Measurements from ENCODE around the gene IGF2BP3.
A peak's percentile ranks its signal among the peaks of the same experiment; 100 is the strongest.
"Not testable (repeated sequence)": the region's sequence is repeated elsewhere in the genome, so short reads cannot be mapped to it uniquely, and the experiment has no call there.

IGF2BP3 gene

DNA sequence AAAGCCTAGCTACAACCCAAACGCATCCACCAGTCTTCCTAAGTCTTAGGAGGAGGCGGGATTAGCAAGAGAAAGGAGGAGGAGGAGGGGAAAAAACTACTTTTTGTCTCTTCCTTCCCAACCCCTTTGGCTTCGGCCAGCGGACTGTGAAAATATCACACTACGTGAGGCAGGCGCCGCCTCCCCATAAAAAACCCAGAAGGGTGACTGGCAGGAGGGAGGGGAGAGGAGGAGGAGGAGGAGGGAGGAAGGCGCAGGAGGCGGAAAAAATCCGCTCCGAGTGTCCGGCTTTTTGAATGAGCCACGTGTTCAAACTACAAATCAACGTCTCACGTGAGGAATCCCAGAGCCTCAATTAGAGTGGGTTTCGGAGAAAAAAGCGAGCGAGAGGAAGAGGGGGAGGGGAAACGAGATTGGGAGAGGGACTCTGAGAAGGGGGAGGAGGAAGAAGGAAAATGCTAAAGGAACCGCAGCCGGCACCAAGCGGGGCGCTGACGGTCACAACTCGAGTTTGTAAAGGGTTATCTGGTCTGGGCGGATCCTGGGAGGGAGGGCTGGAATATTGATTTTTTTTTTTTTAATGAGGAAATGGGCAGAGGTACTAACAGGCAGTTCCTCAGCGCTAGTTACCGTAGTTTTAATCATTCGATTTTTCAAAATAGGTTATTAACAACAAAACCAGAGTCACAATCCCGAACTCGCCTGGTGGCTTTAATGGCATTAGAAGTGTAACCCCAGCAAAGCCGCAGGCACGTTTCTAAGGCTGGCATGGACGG, at the start of gene IGF2BP3:
Gene IGF2BP3, minus strand, starts transcription at position 162 of the 776 bp plus-strand sequence. CDS start 381 bp downstream, outside the sequence.
- ChIA-PET POLR2A (no interaction called here), CTCF (interaction anchor here (1.0 to 1.3 kb wide), 3 partner anchors 12 to 40 kb away, joined by 3 read pairs; no protein-coding TSS in a partner anchor)
- DNase-seq (ENCODE audit: extremely low spot score) = peak; percentile 71
- TF ChIP-seq, protein P1, sequence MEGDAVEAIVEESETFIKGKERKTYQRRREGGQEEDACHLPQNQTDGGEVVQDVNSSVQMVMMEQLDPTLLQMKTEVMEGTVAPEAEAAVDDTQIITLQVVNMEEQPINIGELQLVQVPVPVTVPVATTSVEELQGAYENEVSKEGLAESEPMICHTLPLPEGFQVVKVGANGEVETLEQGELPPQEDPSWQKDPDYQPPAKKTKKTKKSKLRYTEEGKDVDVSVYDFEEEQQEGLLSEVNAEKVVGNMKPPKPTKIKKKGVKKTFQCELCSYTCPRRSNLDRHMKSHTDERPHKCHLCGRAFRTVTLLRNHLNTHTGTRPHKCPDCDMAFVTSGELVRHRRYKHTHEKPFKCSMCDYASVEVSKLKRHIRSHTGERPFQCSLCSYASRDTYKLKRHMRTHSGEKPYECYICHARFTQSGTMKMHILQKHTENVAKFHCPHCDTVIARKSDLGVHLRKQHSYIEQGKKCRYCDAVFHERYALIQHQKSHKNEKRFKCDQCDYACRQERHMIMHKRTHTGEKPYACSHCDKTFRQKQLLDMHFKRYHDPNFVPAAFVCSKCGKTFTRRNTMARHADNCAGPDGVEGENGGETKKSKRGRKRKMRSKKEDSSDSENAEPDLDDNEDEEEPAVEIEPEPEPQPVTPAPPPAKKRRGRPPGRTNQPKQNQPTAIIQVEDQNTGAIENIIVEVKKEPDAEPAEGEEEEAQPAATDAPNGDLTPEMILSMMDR (IDR thresholded peaks at IDR 0.05; ENCODE audit: control extremely low read depth, extremely low read depth, low read depth, missing control alignments) = no peak

DNA sequence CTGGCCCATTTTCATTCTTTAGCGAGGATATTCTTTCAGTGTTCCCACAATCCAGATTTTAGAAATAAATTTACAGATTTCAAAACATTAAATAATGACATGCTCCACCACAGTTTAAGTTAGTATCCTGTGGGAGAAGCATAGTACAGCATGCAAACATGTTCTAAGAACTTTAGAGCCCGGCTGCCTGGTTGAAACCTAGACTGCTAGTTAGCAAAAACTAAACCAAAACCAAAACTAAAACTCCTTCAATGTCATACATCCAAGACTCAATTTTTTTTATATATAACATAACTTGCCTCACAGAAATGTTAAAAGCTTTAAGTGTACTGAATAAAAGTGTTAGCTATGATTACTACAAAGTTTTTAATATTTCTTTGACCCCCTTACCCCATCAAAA, 44.5 kb upstream of the IGF2BP3 start:
- ChIA-PET POLR2A (interaction anchor here (0.7 kb wide), 2 partner anchors 12 to 25 kb away, joined by 4 to 6 read pairs; no protein-coding TSS in a partner anchor), CTCF (no interaction called here)
- peak; percentile 39 for DNase-seq (ENCODE audit: extremely low spot score)
- TF ChIP-seq, protein P1 (IDR thresholded peaks at IDR 0.05; ENCODE audit: control extremely low read depth, extremely low read depth, low read depth, missing control alignments) = no peak

DNA sequence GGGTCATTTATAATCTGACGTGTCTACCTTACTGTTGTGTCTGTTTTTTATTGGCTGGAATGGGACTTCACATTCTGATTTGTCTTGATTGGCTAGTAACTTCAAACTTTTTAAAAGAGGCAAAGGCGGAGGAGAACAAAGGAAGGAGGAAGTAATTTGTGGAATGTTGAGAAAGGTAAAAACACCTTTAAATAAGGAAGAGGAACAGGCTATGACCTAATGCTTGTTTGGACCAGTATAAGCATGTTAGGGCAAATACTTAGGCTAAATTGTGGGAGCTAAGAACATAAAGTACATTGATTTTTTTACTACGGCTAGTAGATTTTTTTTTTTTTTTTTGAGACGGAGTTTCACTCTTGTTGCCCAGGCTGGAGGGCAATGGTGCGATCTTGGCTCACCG, 43.5 kb upstream of the IGF2BP3 start:
- CTCF ChIA-PET; DNase-seq (ENCODE audit: extremely low spot score): not testable (repeated sequence)
- POLR2A ChIA-PET = interaction anchor here (0.6 kb wide), 2 partner anchors 12 to 657 kb away, joined by 3 to 5 read pairs; no protein-coding TSS in a partner anchor

DNA sequence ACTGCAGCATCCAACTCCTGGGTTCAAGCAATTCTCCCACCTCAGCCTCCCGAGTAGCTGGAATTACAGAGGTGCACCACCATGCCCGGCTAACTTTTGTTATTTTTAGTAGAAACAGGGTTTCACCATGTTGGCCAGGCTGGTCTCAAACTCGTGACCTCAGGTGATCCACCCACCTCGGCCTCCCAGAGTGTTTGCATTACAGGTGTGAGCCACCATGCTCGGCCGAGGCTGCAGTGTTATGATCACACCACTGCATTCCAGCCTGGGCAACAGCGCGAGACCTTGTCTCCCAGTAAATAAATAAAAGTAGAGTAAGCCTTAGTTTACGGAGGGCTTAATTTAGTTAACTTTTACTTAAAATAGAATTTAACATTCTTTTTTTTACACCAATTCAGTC, 23.7 kb upstream of the IGF2BP3 start:
- CTCF ChIA-PET = interaction anchor here (1.0 to 1.2 kb wide), 3 partner anchors 9 to 221 kb away, joined by 3 to 5 read pairs (median 3); no protein-coding TSS in a partner anchor
- TF ChIP-seq, protein P1 (IDR thresholded peaks at IDR 0.05; ENCODE audit: control extremely low read depth, extremely low read depth, low read depth, missing control alignments) = no peak
- no peak for DNase-seq (ENCODE audit: extremely low spot score)
- POLR2A ChIA-PET = no interaction called here

DNA sequence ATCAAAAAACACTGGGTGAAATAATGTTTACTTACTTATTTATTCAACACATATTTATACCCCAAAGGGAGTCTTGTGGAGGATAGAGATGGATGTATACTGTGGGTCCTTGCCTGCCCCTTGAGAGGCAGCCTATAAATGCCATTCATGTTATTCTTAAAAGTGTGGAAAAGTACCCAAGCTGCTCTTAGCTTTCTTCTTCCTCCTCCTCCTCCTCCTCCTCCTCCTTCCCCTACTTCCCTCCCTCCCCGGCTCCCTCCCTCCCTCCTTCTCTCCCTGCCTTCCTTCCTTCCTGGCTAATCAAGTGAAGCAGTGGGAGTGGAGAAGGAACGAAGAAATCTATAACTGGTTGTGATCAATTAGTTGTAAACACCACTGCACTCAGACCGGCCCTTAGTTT, 21.2 kb upstream of the IGF2BP3 start:
- TF ChIP-seq, protein P1 (IDR thresholded peaks at IDR 0.05; ENCODE audit: control extremely low read depth, extremely low read depth, low read depth, missing control alignments) = no peak
- ChIA-PET CTCF (interaction anchor here (0.8 to 2.7 kb wide), 6 partner anchors 12 to 61 kb away, joined by 3 to 10 read pairs (median 3); no protein-coding TSS in a partner anchor), POLR2A (no interaction called here)
- DNase-seq (ENCODE audit: extremely low spot score) = no peak

DNA sequence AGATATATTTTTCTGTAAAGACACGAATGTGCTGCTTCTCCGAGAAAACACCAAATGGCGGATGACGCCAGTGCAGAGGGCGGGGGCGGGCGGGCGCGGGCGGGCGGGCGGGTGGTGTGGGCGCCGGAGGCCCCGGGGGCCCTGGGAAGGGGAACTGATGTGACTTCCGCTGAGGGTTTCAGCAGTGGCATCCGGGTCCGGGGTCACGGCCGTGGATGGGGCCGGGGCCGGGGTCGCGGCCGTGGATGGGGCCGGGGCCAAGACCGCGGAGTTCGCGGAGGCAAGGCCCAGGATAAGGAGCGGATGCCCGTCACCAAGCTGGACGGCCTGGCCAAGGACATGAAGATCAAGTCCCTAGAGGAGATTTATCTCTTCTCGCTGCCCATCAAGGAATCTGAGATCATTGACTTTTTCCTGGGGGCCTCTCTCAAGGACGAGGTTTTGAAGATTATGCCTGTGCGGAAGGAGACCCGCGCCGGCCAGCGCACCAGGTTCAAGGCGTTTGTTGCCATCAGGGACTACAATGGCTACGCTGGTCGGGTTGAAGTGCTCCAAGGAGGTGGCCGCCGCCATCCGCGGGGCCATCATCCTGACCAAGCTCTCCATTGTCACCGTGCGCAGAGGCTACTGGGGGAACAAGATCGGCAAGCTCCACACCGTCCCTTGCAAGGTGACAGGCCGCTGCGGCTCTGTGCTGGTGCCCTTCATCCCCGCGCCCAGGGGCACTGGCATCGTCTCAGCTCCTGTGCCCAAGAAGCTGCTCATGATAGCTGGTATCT, 20.3 kb upstream of the IGF2BP3 start:
- POLR2A ChIA-PET = interaction anchor here (0.6 kb wide), 1 partner anchor 9 kb away, joined by 5 read pairs; no protein-coding TSS in a partner anchor
- CTCF ChIA-PET = interaction anchor here (0.8 to 2.7 kb wide), 9 partner anchors 11 to 306 kb away, joined by 3 to 10 read pairs (median 3); no protein-coding TSS in a partner anchor
- TF ChIP-seq, protein P1 (IDR thresholded peaks at IDR 0.05; ENCODE audit: control extremely low read depth, extremely low read depth, low read depth, missing control alignments) = no peak
- peak; percentile 80 for DNase-seq (ENCODE audit: extremely low spot score)

DNA sequence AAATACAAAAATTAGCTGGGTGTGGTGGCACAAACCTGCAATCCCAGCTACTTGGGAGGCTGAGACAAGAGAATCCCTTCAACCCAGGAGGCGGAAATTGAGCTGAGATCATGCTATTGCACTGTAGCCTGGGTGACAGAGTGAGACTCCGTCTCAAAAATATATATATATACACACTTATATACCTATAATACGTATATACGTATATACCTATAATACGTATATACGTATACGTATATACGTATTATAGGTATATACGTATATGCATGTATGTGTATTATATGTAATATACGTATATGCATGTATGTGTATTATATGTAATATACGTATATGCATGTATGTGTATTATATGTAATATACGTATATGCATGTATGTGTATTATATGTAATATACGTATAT, 18.4 kb upstream of the IGF2BP3 start:
- CTCF ChIA-PET = interaction anchor here (1.0 to 1.3 kb wide), 3 partner anchors 10 to 304 kb away, joined by 3 to 4 read pairs (median 3); no protein-coding TSS in a partner anchor
- POLR2A ChIA-PET; DNase-seq (ENCODE audit: extremely low spot score): not testable (repeated sequence)
